Fibroblast of villous mesenchyme (primary cell): Measurements from ENCODE around the gene BLID. TPM values are rescaled to one million over a fixed set of nuclear protein-coding genes. Genes with fewer than 3 reads are reported as not detected.

Experiments used
- DNase-seq: peaks from one replicate; pipeline ENCODE4 v3.0.0-alpha.2; 2010; ENCODE audit warnings: low read depth
- H3K4me3 ChIP-seq: 2 replicates; pipeline ENCODE4 v1.5.1; 2011; ENCODE audit warnings: low read depth, mild to moderate bottlenecking, low read length
- total RNA-seq: library from RNA; depleted of rRNA; stranded (reverse); fragments of >200 nt; gene quantifications from 2 replicates; pipeline ENCODE4 v1.2.3, GENCODE V29; 2012
- TF ChIP-seq, protein P1 (sequence below): IDR thresholded peaks from 2 replicates; pipeline ENCODE4 v1.5.1; 2012; ENCODE audit warnings: low read depth, mild to moderate bottlenecking, low read length; ENCODE audit not compliant: insufficient read depth

The BLID gene
- total RNA-seq, 1 donor = 6.0 TPM

- no peak for DNase-seq
- TF ChIP-seq, protein P1, sequence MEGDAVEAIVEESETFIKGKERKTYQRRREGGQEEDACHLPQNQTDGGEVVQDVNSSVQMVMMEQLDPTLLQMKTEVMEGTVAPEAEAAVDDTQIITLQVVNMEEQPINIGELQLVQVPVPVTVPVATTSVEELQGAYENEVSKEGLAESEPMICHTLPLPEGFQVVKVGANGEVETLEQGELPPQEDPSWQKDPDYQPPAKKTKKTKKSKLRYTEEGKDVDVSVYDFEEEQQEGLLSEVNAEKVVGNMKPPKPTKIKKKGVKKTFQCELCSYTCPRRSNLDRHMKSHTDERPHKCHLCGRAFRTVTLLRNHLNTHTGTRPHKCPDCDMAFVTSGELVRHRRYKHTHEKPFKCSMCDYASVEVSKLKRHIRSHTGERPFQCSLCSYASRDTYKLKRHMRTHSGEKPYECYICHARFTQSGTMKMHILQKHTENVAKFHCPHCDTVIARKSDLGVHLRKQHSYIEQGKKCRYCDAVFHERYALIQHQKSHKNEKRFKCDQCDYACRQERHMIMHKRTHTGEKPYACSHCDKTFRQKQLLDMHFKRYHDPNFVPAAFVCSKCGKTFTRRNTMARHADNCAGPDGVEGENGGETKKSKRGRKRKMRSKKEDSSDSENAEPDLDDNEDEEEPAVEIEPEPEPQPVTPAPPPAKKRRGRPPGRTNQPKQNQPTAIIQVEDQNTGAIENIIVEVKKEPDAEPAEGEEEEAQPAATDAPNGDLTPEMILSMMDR = no peak
- no peak overlapping the region for H3K4me3 ChIP-seq
These were observed 576 bp upstream of the BLID start for GRCh38 chr11:122116591-122116990.

DNA sequence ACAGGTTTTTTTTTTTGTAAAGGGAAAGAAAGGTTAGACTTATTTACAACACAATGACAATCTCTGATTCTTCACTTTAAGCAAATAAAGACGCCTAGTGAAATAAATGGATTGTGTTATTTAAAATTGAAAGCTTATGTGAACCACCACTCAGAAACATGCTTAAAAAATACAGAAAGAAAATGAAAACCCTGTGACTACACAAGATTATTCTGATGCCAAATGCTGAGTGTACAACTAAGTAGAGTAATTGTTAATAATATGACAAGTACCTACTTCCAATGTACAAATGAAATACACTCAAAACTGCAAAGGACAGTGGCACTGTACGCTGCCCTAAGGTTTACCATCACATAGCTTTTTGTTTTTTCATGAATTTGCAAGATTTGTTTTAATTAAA lies 1.0 kb downstream of the BLID start:
- DNase-seq = no peak
- TF ChIP-seq, protein P1 = no peak
- no peak overlapping the region for H3K4me3 ChIP-seq

GRCh38 chr11:122113836-122114825 lies 1.9 kb downstream of the BLID start:
- peak; percentile 64 for DNase-seq
- no peak overlapping the region for H3K4me3 ChIP-seq
- TF ChIP-seq, protein P1 = no peak

GRCh38 chr11:122112470-122113365 lies 3.3 kb downstream of the BLID start:
- no peak for DNase-seq
- TF ChIP-seq, protein P1 = no peak
- no peak overlapping the region for H3K4me3 ChIP-seq

- no peak for DNase-seq
- TF ChIP-seq, protein P1 = no peak
- no peak overlapping the region for H3K4me3 ChIP-seq
These were observed 6.1 kb downstream of the BLID start for GRCh38 chr11:122109932-122110331.

DNA sequence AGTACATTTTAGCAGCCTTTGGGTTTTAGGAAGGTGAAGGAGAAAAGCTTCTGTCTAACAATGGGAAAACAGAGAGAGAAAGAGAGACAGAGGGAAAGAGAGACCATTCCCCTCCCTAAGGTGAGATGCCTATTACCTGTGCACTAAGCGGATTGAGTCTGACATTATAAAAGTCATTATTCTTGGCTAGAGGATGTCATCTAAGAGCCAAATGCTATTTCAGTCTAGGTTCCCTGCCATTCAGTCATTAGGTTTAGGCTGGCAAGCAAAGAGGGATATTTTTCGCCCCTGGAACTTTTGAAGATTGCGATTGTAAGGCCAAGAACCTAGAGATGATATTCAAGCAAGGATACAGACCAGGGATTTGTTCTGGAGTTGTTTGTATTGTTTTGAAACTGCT lies 7.2 kb downstream of the BLID start:
- no peak overlapping the region for H3K4me3 ChIP-seq
- TF ChIP-seq, protein P1 = no peak
- DNase-seq = no peak
